Activated naive CD8-positive, alpha-beta T cell treated with anti-CD3 and anti-CD28 coated beads, Interleukin-2, amount 50 U/mL, for 24 hours (primary cell): ENCODE results near the gene PRPF6.

Experiments
- ATAC-seq: fragments of 150-1000 bp; cut with Tn5 transposase; one replicate; pipeline ENCODE4 v1.10.0; 2021
- DNase-seq: peaks from one replicate; pipeline ENCODE4 v3.0.0; 2021
- H3K27ac Mint-ChIP-seq: one replicate; pipeline ENCODE4 v1.8.0; 2021; ENCODE audit warnings: mild to moderate bottlenecking, mixed read lengths
- H3K27me3 Mint-ChIP-seq: one replicate; pipeline ENCODE4 v1.8.0; 2021; ENCODE audit warnings: mixed read lengths
- H3K36me3 Mint-ChIP-seq: one replicate; pipeline ENCODE4 v1.8.0; 2021; ENCODE audit warnings: low read depth, mixed read lengths
- H3K4me1 Mint-ChIP-seq: one replicate; pipeline ENCODE4 v1.8.0; 2021; ENCODE audit warnings: mixed read lengths
- H3K4me3 Mint-ChIP-seq: one replicate; pipeline ENCODE4 v1.8.0; 2021; ENCODE audit warnings: mild to moderate bottlenecking, moderate library complexity, mixed read lengths
- H3K9me3 Mint-ChIP-seq: one replicate; pipeline ENCODE4 v1.8.0; 2021; ENCODE audit warnings: mixed read lengths

The PRPF6 gene

DNA sequence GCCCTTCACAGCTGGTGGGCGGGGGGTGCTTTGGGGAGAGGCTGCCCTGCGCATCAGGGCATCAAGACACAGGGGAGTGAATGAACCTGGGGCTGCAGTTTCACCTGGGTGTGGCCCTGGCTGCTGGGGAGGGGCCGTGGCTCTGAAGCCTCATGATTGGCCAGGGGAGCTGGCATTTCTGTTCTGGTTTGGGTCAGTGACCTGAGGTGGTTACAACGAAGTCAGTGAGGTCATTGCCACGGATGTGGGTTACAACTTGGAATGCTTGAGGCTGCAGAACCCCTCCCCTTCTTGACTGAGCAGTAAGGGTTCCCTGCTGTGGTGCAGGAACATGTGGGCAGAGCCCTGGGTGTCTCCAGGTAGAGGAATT, 85.0 kb downstream of the PRPF6 start:
- Mint-ChIP-seq H3K36me3 (no peaks in the 10 kb centered on the region), H3K4me3 (peak overlapping the region; percentile 29), H3K9me3 (no peaks in the 10 kb centered on the region), H3K27ac (peak overlapping the region; percentile 67), H3K4me1 (peaks cover 39% of the 10 kb centered on the region), H3K27me3 (no peaks in the 10 kb centered on the region)
- ATAC-seq = peak; percentile 68
- DNase-seq = peak; percentile 72

GRCh38 chr20:64067005-64067632, 86.2 kb downstream of the PRPF6 start:
- Mint-ChIP-seq H3K27ac (no peak overlapping the region), H3K9me3 (no peaks in the 10 kb centered on the region), H3K4me3 (no peak overlapping the region), H3K4me1 (peaks cover 39% of the 10 kb centered on the region), H3K36me3 (no peaks in the 10 kb centered on the region), H3K27me3 (no peaks in the 10 kb centered on the region)
- ATAC-seq (no peak), DNase-seq (no peak)

DNA sequence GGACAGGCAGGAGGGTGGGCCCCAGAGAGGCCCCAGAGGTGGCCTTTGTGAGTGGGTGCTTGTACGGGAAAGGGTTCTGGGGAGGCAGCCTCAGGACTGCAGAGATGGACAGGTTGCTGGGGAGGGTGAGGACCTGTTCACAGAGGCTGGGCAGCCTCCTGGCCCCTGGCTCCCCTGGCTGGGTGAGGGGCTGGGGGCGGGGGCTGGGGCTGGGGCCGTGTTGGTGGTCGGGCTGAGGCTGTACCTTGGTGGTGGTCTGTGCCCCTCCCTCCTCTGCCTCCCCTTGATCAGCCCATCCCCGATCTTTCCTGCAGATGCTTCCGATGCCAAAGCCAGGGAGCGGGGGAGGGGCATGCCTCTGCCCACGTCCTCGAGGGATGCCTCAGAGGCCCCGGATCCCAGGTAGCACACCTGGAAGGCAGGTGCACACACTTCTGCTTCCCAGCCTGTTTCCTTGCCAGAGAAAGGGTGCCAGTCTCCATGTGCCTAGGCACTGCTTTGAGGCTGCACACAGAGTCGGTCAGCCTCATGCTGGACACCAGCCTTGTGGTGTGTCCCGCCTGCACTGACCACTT, 86.9 kb downstream of the PRPF6 start:
- H3K36me3 Mint-ChIP-seq = no peaks in the 10 kb centered on the region
- no peak overlapping the region for H3K27ac Mint-ChIP-seq
- no peaks in the 10 kb centered on the region for H3K9me3 Mint-ChIP-seq
- DNase-seq (no peak), ATAC-seq (no peak)
- no peak overlapping the region for H3K4me3 Mint-ChIP-seq
- H3K4me1 Mint-ChIP-seq = peaks cover 42% of the 10 kb centered on the region
- no peaks in the 10 kb centered on the region for H3K27me3 Mint-ChIP-seq

DNA sequence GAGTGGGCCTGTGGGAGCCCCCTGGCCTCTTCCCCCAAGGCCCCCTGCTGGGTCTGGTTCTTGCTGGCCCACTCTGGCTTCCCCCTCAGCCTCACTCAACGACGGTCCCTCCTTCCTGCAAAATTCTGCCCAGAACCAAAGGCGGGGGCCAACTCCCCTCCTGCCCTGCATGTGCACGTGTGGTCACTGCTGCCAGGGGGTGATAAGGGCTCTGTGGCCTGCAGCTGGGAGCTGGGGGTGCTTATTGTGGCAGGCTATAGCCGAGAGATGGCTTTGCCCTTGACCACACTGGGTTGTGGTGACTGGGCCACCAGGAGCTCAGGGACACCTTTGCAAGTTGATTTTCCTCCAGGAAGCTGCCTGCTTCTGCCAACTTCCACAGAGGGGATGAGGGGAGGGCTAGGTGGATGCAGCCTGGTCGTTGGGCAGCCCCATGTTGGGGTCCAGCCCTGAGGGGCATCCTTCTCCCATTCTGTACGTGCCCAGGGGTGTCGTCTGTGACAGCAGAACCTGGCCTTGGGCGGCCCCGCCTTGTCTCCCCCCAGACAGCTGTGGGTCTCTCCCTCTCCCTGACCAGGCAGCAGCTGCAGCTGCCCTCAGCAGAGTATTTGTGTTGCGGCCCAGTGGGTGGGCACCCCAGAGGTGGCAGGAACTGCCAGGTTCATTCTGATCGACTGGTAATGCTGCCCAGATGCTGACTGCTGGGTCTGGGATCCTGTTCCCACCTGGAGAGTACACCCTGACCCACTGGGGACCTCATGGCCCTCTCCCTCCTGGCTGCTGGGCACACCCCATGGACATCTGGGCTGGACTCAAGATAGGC, 87.7 kb downstream of the PRPF6 start:
- Mint-ChIP-seq H3K27me3 (no peaks in the 10 kb centered on the region), H3K9me3 (no peaks in the 10 kb centered on the region), H3K27ac (no peak overlapping the region), H3K36me3 (peaks cover 4% of the 10 kb centered on the region), H3K4me3 (no peak overlapping the region), H3K4me1 (peaks cover 42% of the 10 kb centered on the region)
- DNase-seq (no peak), ATAC-seq (no peak)

- DNase-seq = no peak
- Mint-ChIP-seq H3K36me3 (peaks cover 4% of the 10 kb centered on the region), H3K9me3 (no peaks in the 10 kb centered on the region), H3K4me3 (no peak overlapping the region), H3K27me3 (no peaks in the 10 kb centered on the region), H3K27ac (no peak overlapping the region), H3K4me1 (peaks cover 36% of the 10 kb centered on the region)
- no peak for ATAC-seq
Measured at GRCh38 chr20:64069209-64069613, 88.3 kb downstream of the PRPF6 start.

DNA sequence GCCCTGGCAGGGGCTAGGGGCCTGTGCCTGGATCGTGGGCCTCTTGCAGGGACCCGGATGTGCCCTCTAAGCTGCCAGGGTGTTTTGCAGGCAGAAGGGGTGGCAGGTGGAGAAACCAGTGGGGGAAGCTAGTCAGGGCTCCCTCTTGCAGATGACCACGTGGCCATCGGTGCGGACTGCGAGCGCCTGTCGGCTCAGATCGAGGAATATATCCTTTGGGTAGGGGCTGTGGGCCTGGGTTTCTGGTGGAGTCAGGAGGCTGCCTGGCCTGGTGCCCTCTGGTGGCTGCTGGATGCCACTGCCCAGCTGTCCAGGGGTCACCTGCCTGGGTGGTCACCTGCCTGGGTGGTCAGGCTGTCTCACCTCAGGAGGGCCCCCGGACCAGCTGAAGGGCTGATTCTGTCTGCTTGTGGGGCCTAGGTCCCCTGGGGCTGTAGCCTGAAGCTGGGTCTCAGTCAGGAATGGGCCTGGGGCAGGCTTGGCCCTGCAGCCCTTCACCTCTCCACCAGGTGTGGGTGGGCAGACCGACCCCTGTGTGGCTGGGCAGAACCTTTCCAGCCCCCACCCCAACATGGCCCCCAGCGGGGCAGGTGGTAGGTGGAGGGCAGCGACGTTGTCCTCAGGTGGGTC, 88.8 kb downstream of the PRPF6 start:
- Mint-ChIP-seq H3K27me3 (no peaks in the 10 kb centered on the region), H3K9me3 (no peaks in the 10 kb centered on the region), H3K27ac (no peak overlapping the region), H3K36me3 (peaks cover 4% of the 10 kb centered on the region), H3K4me1 (peaks cover 30% of the 10 kb centered on the region), H3K4me3 (no peak overlapping the region)
- DNase-seq (peak; percentile 55), ATAC-seq (no peak)

DNA sequence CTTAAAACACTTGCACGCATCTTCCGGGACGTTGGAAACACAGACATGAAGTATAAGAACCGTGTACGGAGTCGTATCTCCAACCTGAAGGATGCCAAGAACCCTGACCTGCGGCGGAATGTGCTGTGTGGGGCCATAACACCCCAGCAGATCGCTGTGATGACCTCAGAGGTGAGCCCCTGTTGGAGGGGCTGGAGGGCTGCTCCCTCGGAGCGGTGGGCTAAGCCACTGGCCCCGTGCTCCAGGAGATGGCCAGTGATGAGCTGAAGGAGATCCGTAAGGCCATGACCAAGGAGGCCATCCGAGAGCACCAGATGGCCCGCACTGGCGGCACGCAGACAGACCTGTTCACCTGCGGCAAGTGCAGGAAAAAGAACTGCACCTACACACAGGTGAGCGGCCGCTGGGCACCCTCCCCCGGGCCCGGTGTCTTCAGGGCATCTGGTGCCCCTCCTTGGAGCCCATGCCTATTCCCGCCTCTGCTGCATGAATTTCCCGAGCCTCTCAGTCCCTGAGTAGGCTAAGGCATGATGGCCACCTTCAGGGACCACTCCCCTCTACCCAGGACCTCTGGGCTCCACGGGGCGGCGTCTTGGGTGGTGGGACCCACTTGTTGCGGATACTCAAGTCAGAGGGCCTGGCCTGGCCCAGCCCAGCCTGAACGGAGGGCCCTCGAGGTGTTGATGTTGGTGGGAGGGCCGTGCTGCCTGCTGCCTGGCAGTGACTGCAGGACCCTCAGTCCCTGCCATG, 89.5 kb downstream of the PRPF6 start:
- H3K4me3 Mint-ChIP-seq = no peak overlapping the region
- DNase-seq (no peak), ATAC-seq (no peak)
- no peaks in the 10 kb centered on the region for H3K9me3 Mint-ChIP-seq
- no peak overlapping the region for H3K27ac Mint-ChIP-seq
- peaks cover 4% of the 10 kb centered on the region for H3K36me3 Mint-ChIP-seq
- peaks cover 26% of the 10 kb centered on the region for H3K4me1 Mint-ChIP-seq
- H3K27me3 Mint-ChIP-seq = no peaks in the 10 kb centered on the region

DNA sequence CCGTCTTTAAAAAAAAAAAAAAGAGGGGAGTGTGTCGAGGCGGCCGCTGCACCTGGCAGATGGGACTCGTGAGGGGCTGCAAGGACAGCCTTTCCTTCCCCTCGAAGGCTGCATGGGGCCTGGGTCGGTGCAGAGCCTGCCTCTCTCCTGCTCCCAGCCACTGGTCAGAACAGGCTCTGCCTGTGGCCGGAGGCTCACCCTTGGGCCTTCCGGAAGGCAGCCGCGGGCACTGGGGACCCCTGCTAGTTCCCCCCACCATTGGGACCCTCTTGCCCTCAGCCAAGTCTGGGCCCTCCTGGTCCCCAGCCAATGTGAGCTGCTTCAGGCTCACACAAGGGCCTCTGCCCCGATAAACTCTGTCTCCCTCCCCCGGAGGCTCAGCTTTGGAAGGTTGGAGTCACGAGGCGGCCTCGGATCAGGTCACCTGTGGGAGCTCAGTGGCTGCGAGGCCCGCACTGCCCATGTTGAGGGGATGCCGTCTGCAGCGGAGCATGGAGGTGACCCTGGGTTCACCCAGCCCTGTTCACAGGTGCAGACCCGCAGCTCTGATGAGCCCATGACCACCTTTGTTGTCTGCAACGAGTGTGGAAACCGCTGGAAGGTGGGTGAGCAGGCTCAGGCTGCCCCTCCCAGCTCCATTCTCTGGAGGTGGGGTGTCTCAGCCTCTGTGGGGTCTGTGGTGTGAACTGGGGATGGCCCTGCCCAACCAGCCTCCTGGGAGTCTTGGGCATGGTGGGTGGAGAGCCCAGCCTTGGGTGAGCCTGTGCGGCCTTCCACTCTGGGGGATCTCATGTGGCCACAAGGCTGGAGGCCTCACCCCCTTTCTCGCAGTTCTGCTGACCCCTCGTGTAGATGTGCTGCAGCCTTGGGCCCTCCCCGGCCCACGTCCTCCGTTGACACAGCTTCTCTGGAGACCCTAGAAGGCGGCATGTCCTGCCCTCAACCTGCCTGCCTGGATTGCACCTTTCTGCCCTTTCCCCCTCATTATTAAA, 90.7 kb downstream of the PRPF6 start:
- no peak overlapping the region for H3K27ac Mint-ChIP-seq
- no peaks in the 10 kb centered on the region for H3K9me3 Mint-ChIP-seq
- H3K36me3 Mint-ChIP-seq = peaks cover 4% of the 10 kb centered on the region
- DNase-seq (no peak), ATAC-seq (no peak)
- no peak overlapping the region for H3K4me3 Mint-ChIP-seq
- H3K4me1 Mint-ChIP-seq = peaks cover 14% of the 10 kb centered on the region
- no peaks in the 10 kb centered on the region for H3K27me3 Mint-ChIP-seq

DNA sequence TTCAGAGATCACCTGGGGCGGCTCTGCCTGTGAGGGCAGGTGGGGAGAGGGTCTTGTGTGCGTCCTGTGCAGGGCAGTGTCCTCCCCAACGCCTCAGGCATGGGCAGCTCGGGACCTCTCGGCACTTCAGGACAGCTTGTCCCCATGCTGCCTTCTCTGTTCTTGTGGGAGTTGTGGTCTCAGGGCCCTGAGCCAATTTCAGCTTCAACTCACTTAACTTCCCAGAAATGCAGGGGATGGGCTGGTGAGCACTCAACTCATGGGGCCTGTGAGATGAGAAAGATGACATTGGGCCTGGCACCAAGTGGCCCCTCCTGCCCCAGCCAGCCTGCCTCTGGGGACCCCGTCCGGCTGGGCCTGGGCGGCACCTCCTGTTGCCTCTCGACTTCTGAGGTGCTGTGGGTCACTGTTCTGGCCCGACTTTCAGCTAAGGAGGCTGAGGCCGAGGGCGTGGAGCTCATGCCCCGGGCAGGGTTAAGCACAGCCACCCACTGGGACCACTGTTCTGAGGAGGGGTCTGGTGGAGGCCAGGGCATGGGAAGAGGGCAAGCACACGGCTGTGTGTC, 91.6 kb downstream of the PRPF6 start:
- Mint-ChIP-seq H3K4me1 (peaks cover 13% of the 10 kb centered on the region), H3K9me3 (no peaks in the 10 kb centered on the region), H3K36me3 (peaks cover 4% of the 10 kb centered on the region)

DNA sequence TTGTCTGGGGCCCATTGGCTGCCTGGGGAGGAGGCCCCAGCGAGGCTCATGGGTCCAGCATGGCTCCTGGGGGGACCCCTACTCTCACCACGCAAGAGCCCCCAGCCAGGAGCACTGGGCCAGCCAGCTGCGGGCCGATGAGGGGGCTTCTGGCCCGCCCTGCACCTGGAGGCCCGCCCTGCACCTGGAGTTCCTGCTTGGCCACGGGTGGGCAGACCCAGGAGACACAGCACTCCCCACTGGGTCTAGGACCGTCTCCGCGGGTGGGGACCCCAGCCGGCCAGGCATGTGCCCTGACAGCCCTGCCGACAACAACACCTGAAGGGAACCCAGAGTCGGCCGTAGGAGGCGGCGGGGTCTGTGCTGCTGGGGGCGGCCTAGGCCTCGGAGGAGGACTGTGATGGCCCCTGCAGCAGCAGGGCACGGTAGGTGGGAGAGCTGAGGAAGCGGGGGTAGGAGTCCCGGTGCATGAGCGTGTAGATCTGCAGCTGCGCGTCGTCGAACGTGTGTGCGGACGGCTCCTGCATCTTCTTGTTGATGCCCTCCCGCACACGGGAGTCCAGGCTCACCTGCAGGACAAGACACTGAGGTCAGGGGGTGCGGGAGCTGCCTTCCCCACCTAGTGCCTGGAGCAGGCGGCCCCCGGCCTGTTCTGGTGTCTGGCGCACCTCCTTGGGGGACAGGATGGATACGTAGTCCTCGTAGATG, 92.7 kb downstream of the PRPF6 start:
- DNase-seq (no peak), ATAC-seq (no peak)
- no peaks in the 10 kb centered on the region for H3K27me3 Mint-ChIP-seq
- peaks cover 15% of the 10 kb centered on the region for H3K4me1 Mint-ChIP-seq
- H3K4me3 Mint-ChIP-seq = no peak overlapping the region
- H3K9me3 Mint-ChIP-seq = no peaks in the 10 kb centered on the region
- H3K27ac Mint-ChIP-seq = no peak overlapping the region
- peaks cover 4% of the 10 kb centered on the region for H3K36me3 Mint-ChIP-seq

More for the DNA sequence above, 91.6 kb downstream of the PRPF6 start:
- no peaks in the 10 kb centered on the region for H3K27me3 Mint-ChIP-seq
- ATAC-seq (no peak), DNase-seq (no peak)
- no peak overlapping the region for H3K4me3 Mint-ChIP-seq
- no peak overlapping the region for H3K27ac Mint-ChIP-seq

DNA sequence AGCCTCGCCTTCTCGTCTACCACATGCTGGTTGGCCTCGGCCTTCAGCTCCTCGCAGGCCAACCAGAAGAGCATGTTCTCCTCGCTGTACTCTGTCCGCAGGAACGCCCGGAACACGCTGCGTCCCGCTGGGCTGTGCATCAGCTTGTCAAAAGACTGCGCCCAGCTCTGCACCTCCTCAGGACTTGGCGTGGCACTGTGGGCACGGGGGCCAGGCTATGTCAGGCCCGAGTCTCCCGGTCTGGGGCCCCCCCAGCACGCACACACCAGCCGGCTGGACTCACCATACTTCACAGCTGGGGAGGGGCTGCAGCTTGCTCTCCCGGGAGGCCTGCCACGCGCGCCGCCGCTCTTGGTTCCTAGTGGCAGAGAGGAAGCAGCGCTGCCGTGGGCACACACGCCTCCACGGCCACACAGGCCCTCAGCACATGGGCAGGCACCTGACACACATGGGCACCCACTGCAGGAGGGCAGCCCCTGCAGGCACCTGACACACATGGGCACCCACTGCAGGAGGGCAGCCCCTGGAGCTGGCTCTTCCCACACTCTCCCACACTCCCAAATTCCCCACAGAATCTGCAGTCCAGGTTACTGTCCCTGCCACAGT, 93.4 kb downstream of the PRPF6 start:
- no peak for ATAC-seq

DNA sequence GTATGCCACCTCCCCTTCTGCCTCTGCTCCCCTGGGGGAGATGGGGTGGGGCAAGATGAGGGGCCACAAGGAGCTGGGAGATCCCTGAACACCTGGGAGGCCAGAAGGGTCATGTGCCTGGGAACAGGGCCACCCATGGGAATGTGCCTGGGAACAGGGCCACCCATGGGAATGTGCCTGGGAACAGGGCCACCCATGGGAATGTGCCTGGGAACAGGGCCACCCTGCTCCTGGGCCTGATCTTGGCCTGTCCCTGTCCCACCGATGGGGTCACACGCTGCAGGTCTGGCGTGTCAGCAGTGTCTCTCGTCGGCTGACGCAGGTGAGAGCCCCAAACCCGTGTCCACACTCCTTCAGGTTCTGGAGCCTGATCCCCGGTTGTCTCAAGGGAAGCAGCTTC, 94.0 kb downstream of the PRPF6 start:
- Mint-ChIP-seq H3K27me3 (no peaks in the 10 kb centered on the region), H3K27ac (no peak overlapping the region), H3K36me3 (peaks cover 4% of the 10 kb centered on the region), H3K4me3 (no peak overlapping the region), H3K4me1 (peaks cover 18% of the 10 kb centered on the region), H3K9me3 (no peaks in the 10 kb centered on the region)
- DNase-seq (no peak), ATAC-seq (no peak)

More for the DNA sequence above, 93.4 kb downstream of the PRPF6 start:
- peaks cover 4% of the 10 kb centered on the region for H3K36me3 Mint-ChIP-seq
- H3K27ac Mint-ChIP-seq = no peak overlapping the region
- H3K27me3 Mint-ChIP-seq = no peaks in the 10 kb centered on the region
- H3K9me3 Mint-ChIP-seq = no peaks in the 10 kb centered on the region
- DNase-seq = no peak
- no peak overlapping the region for H3K4me3 Mint-ChIP-seq
- H3K4me1 Mint-ChIP-seq = peaks cover 18% of the 10 kb centered on the region
